HG03378 (cell line): ENCODE measurements around the gene SORL1.
"Not testable (repeated sequence)": the region's sequence is repeated elsewhere in the genome, so short reads cannot be mapped to it uniquely, and the experiment has no call there.

Source experiments
- ATAC-seq: cut with Tn5 transposase; IDR thresholded peaks from one replicate; pipeline ENCODE4 v1.9.1; 2021; ENCODE audit warnings: mild to moderate bottlenecking, moderate library complexity; ENCODE audit not compliant: unreplicated experiment

Gene SORL1

GRCh38 chr11:121614636-121615240 is 162.6 kb downstream of the SORL1 start:
- no peak for ATAC-seq

DNA sequence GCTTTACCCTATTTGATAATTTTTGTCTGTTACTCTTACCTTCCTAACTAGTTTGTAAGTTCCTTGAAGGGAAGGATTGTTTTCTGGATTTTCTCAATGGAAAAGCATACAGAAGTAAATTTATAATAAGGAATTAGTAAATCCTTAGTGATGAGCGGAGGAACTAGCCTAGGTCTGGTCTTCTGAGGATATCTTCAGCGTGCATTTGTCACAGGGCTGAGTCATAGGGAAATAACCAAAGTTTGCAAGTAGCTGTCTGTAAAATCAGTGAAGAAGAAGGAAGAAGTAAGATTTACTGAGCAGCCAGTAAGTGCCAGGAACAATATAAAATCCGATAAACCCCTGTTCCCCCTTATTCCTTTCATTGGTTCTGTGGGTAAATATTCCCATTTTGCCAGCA is 163.4 kb downstream of the SORL1 start:
- no peak for ATAC-seq

- ATAC-seq, result no peak
These were observed 166.4 kb downstream of the SORL1 start for GRCh38 chr11:121618516-121618915.

GRCh38 chr11:121625777-121626506 is 173.8 kb downstream of the SORL1 start:
- no peak for ATAC-seq

GRCh38 chr11:121626507-121626875 is 174.4 kb downstream of the SORL1 start:
- ATAC-seq, result no peak

- ATAC-seq, result no peak
These were observed 174.9 kb downstream of the SORL1 start for GRCh38 chr11:121626980-121627379.

DNA sequence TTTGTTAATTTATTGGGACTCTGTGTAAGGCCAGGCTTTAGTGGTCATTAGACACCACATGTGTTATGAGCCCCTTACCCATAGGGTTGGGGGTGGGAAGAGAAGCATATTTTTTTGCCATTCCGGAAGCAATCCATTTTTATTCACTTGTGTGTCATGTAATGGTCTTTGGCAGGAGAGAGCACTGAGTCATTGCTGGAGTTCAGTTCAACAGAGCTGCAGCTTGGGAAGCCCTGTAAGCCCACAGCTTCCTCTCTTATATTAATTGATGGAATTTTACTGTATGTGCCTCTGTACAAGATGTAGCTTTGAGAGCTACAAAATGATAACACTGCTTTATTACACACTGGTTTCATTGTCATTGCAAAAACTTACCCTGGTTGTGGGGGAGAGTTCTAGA is 177.9 kb downstream of the SORL1 start:
- ATAC-seq, result no peak

DNA sequence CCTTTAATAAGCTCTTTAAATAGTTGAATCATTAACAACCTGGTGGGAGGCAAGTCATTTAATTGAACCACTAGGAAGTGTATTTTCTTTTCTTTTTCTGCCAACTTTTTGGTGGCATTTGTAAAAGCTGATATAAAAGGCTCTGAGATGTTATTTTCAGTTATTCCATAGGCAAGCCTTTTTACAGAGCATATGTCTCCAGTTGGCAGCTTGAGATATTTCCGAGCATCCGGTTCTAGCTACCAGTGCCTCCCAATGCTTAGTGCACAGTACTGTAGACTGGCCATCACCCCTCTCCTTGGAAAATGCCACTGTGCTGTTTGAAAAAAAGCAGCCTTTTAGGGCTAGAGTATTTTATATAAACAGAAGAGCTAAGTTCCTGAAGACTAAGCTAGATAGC is 179.3 kb downstream of the SORL1 start:
- ATAC-seq, result no peak

- ATAC-seq, result no peak
These were observed 182.2 kb downstream of the SORL1 start for GRCh38 chr11:121634273-121634672.

GRCh38 chr11:121634889-121635288 is 182.8 kb downstream of the SORL1 start:
- no peak for ATAC-seq

- ATAC-seq, result no peak
These were observed 184.1 kb downstream of the SORL1 start for GRCh38 chr11:121636081-121636799.

DNA sequence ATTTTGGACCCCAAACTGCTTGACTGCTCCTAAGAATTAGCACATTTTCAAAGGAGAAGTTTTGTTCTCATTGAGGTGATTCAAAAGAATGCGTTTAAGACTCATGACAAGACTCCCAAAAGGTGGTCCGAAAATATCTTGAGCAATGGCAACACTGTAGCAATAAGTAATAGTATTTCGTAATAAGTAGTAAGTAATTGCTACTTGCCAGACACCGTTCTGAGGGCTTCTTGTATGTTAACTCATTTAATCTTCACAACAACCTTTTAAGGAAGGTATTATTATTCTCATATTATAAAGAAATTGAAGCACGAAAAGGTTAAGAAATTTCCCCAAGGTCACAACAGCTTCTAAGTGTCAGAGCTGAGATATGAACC is 184.7 kb downstream of the SORL1 start:
- ATAC-seq, result no peak

- not testable (repeated sequence) for ATAC-seq
These were observed 185.5 kb downstream of the SORL1 start for GRCh38 chr11:121637587-121637986.

- no peak for ATAC-seq
These were observed 191.5 kb downstream of the SORL1 start for GRCh38 chr11:121643479-121644186.

DNA sequence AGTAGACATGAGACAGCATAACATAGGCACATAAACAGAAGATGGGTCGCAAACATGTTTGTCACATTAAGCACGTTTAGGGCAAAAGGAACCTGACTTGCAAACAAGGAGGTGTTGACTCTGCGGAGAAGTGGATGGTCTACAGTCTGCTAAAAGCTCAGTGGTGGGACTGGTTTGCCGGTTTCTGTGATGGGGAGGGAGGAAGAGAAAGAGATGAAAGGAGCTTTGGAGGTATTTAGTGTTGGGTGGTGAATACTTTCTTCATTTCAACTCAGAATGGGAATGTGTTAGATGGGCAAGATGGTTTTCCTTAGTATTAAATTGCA is 192.0 kb downstream of the SORL1 start:
- ATAC-seq, result no peak

DNA sequence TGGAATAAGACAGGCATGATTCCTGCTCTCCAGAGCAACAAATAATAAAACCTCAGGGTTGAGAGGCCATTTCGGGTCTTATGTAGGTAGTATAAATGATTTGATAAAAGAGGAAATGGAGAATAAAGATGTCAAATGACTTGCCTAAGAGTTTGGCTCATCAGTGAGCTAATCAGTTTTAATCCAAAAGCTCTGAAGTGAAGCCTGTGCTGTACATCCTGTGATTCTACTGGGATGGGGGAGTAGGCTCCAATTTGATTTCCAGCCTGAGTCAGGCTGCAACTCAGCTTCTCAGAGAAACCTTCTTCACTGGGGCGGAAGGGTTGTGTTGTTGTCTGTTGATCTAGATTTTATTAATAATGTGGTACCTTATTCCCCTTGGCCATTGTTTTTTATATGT is 192.9 kb downstream of the SORL1 start:
- no peak for ATAC-seq

- ATAC-seq, result no peak
These were observed 193.5 kb downstream of the SORL1 start for GRCh38 chr11:121645596-121645995.

- no peak for ATAC-seq
These were observed 196.2 kb downstream of the SORL1 start for GRCh38 chr11:121648306-121648705.

GRCh38 chr11:121649798-121650197 is 197.7 kb downstream of the SORL1 start:
- ATAC-seq, result no peak

DNA sequence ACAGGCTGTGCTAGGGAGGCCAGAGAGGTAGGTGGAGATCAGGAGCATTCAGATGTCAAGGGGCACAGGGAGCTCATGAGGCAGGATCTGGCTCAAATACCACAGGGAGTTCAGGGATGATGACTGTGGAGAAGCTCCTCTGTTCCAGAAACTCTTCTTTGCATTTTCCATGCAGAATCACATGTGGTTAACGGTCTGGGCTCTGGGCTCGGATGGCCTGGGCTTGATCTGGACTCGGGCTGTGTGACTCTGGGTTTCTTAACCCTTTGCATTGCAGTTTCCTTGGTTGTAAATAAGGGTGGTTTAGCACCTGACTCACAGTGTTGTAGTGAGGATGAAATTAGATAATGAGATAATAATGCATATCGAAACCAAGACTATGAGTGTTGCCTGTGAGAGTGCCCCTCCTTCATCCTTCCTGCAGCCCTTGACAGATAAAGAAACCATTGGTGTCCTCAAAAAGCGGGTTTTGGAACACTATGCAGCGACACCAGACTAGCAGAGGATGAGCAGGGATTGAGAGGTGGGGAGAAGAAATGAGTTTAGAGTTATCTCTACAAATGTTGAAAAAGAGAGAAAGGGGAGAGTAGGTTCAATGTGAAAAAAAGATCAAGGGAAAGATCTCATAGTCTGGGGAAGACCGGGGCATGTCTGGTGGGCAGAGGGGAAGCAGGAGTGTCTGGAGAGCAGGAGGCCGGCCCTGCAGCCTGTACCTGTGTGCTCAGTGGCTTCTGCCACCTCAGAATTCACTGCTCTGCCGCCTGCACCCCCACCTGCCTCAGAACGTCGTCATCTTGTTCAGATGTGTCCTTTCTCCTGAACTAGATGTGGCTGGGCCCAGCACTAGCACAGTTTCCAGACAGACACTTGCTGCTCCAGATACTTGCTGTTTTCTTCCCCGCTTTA is 198.5 kb downstream of the SORL1 start:
- no peak for ATAC-seq

- no peak for ATAC-seq
These were observed 199.1 kb downstream of the SORL1 start for GRCh38 chr11:121651257-121651605.
